BLaER1 treated with 17β-estradiol and CSF1 and Interleukin-3, amounts not matched to agents 10 nM and 100 nM (cell line): ENCODE data around the gene PAQR7.

Experiments used
- H3K27ac ChIP-seq, 11 experiments: shearing (Covaris generic); formaldehyde crosslinking; 2 replicates each; pipeline ENCODE4 v1.8.1; 2022
- H3K27me3 ChIP-seq, 11 experiments: shearing (Covaris generic); formaldehyde crosslinking; 2 replicates each; pipeline ENCODE4 v1.8.1; 2022
- H3K36me3 ChIP-seq, 11 experiments: shearing (Covaris generic); formaldehyde crosslinking; 2 replicates each; pipeline ENCODE4 v1.8.1; 2022
- H3K4me1 ChIP-seq, 10 experiments: shearing (Covaris generic); formaldehyde crosslinking; 2 replicates each; pipeline ENCODE4 v1.8.1; 2022
- H3K4me2 ChIP-seq, 11 experiments: shearing (Covaris generic); formaldehyde crosslinking; 2 replicates each; pipeline ENCODE4 v1.8.1; 2022
- H3K4me3 ChIP-seq, 10 experiments: shearing (Covaris generic); formaldehyde crosslinking; 2 replicates each; pipeline ENCODE4 v1.8.1; 2022
- H3K9ac ChIP-seq, 11 experiments: shearing (Covaris generic); formaldehyde crosslinking; 2 replicates each; pipeline ENCODE4 v1.8.1; 2022
- H3K9me3 ChIP-seq, 11 experiments: shearing (Covaris generic); formaldehyde crosslinking; replicated peaks in 1 of 11; 2 replicates each; pipeline ENCODE4 v1.8.1; 2022
- H4K20me1 ChIP-seq, 11 experiments: shearing (Covaris generic); formaldehyde crosslinking; 2 replicates each; pipeline ENCODE4 v1.8.1; 2022
- Cebpa-rat ChIP-seq, 11 experiments: shearing (Covaris generic); IDR thresholded peaks; 2 replicates each; pipeline ENCODE4 v1.8.1; 2022

PAQR7 gene

GRCh38 chr1:25826571-25826970, 48.9 kb downstream of the PAQR7 start:
- Histone ChIP-seq H3K9me3 (no peaks in the 10 kb centered on the region), H3K4me1 (peaks cover 11 to 25% (median 15%) of the 10 kb centered on the region in 10 experiments), H4K20me1 (peaks cover 3 to 54% (median 27%) of the 10 kb centered on the region in 11 experiments; a peak in 17 of 22 replicates), H3K27ac (no peak overlapping the region), H3K4me2 (no peak overlapping the region), H3K9ac (no peak overlapping the region), H3K27me3 (no peaks in the 10 kb centered on the region), H3K4me3 (no peak overlapping the region), H3K36me3 (peaks cover 74 to 86% (median 82%) of the 10 kb centered on the region in 11 experiments)
- no peak for TF ChIP-seq Cebpa-rat (IDR thresholded peaks at IDR 0.05)

GRCh38 chr1:25825605-25826004, 49.9 kb downstream of the PAQR7 start:
- no peak overlapping the region for H3K4me2 ChIP-seq
- no peak overlapping the region for H3K4me3 ChIP-seq
- no peaks in the 10 kb centered on the region for H3K9me3 ChIP-seq
- TF ChIP-seq Cebpa-rat (IDR thresholded peaks at IDR 0.05) = no peak
- peaks cover 64 to 76% (median 73%) of the 10 kb centered on the region in 11 experiments for H3K36me3 ChIP-seq
- 0 out of 22 replicates have a peak overlapping the region, but pooled peaks of 1 of the 11 experiments have one; percentile 6 for H3K9ac ChIP-seq
- peaks cover 11 to 55% (median 34%) of the 10 kb centered on the region in 11 experiments; a peak in 17 of 22 replicates for H4K20me1 ChIP-seq
- H3K27ac ChIP-seq = no peak overlapping the region
- H3K27me3 ChIP-seq = no peaks in the 10 kb centered on the region
- peaks cover 15 to 23% (median 17%) of the 10 kb centered on the region in 10 experiments for H3K4me1 ChIP-seq

GRCh38 chr1:25821630-25822091, 53.8 kb downstream of the PAQR7 start:
- Histone ChIP-seq H3K9me3 (no peaks in the 10 kb centered on the region), H3K9ac (peak overlapping the region; percentile 86 to 97 (median 93); a peak in 20 of 22 replicates), H3K4me2 (peak overlapping the region; percentile 88 to 99 (median 94)), H3K36me3 (peaks cover 25 to 37% (median 33%) of the 10 kb centered on the region in 11 experiments), H3K4me3 (peak overlapping the region; percentile 82 to 98 (median 90)), H3K27ac (peak overlapping the region in 4 of 11 experiments; percentile 91 to 92 (median 92); a peak in 7 of 22 replicates), H3K27me3 (no peaks in the 10 kb centered on the region), H3K4me1 (peaks cover 34 to 45% (median 38%) of the 10 kb centered on the region in 10 experiments), H4K20me1 (peaks cover 11 to 48% (median 34%) of the 10 kb centered on the region in 11 experiments; a peak in 17 of 22 replicates)
- no peak for TF ChIP-seq Cebpa-rat (IDR thresholded peaks at IDR 0.05)

- Histone ChIP-seq H3K9me3 (no peaks in the 10 kb centered on the region), H3K4me1 (peaks cover 34 to 45% (median 38%) of the 10 kb centered on the region in 10 experiments), H3K27me3 (no peaks in the 10 kb centered on the region), H3K4me3 (peak overlapping the region; percentile 82 to 98 (median 90)), H3K36me3 (peaks cover 19 to 35% (median 31%) of the 10 kb centered on the region in 11 experiments), H3K27ac (peak overlapping the region; percentile 28 to 92 (median 87); a peak in 21 of 22 replicates), H4K20me1 (peaks cover 10 to 51% (median 32%) of the 10 kb centered on the region in 11 experiments; a peak in 16 of 22 replicates), H3K4me2 (peak overlapping the region; percentile 88 to 99 (median 94)), H3K9ac (peak overlapping the region; percentile 86 to 97 (median 93))
- no peak for TF ChIP-seq Cebpa-rat (IDR thresholded peaks at IDR 0.05)
These were observed 54.4 kb downstream of the PAQR7 start for GRCh38 chr1:25821112-25821476.

- H3K9ac ChIP-seq = peak overlapping the region; percentile 86 to 97 (median 93)
- no peaks in the 10 kb centered on the region for H3K9me3 ChIP-seq
- H3K4me3 ChIP-seq = peak overlapping the region; percentile 82 to 98 (median 90)
- peaks cover 6 to 51% (median 31%) of the 10 kb centered on the region in 11 experiments; a peak in 16 of 22 replicates for H4K20me1 ChIP-seq
- peaks cover 17 to 35% (median 31%) of the 10 kb centered on the region in 11 experiments; a peak in 20 of 22 replicates for H3K36me3 ChIP-seq
- H3K27me3 ChIP-seq = no peaks in the 10 kb centered on the region
- H3K4me2 ChIP-seq = peak overlapping the region; percentile 88 to 99 (median 94)
- H3K4me1 ChIP-seq = peaks cover 34 to 45% (median 38%) of the 10 kb centered on the region in 10 experiments
- no peak for TF ChIP-seq Cebpa-rat (IDR thresholded peaks at IDR 0.05)
- peak overlapping the region; percentile 73 to 92 (median 87) for H3K27ac ChIP-seq
These were observed 55.0 kb downstream of the PAQR7 start for GRCh38 chr1:25820247-25821111.

GRCh38 chr1:25819491-25820246, 55.8 kb downstream of the PAQR7 start, which contains the start of gene MTFR1L:
Gene MTFR1L, plus strand, starts transcription at chr1:25819954. Its CDS starts 3,151 bp downstream, at chr1:25823105.
- Histone ChIP-seq H3K9me3 (no peaks in the 10 kb centered on the region), H3K27me3 (no peaks in the 10 kb centered on the region), H3K4me3 (peak within 1 kb of the TSS; percentile 82 to 98 (median 90)), H3K27ac (peak within 1 kb of the TSS; percentile 73 to 92 (median 87)), H3K4me1 (peaks cover 34 to 45% (median 38%) of the 10 kb centered on the region in 10 experiments), H3K4me2 (peak within 1 kb of the TSS; percentile 88 to 99 (median 94)), H3K36me3 (peaks cover 15 to 39% (median 35%) of the 10 kb centered on the region in 11 experiments; a peak in 20 of 22 replicates), H3K9ac (peak within 1 kb of the TSS; percentile 86 to 97 (median 93)), H4K20me1 (peaks cover 6 to 53% (median 28%) of the 10 kb centered on the region in 11 experiments; a peak in 16 of 22 replicates)
- no peak for TF ChIP-seq Cebpa-rat (IDR thresholded peaks at IDR 0.05)

GRCh38 chr1:25818569-25818968, 56.9 kb downstream of the PAQR7 start:
- H3K27ac ChIP-seq = peak overlapping the region in 4 of 11 experiments; percentile 5 to 90 (median 52); a peak in 2 of 22 replicates
- peaks cover 5 to 39% (median 35%) of the 10 kb centered on the region in 11 experiments; a peak in 20 of 22 replicates for H3K36me3 ChIP-seq
- H3K9me3 ChIP-seq = no peaks in the 10 kb centered on the region
- H3K9ac ChIP-seq = peak overlapping the region in 10 of 11 experiments; percentile 14 to 97 (median 90); a peak in 12 of 22 replicates
- peak overlapping the region; percentile 88 to 99 (median 94) for H3K4me2 ChIP-seq
- H4K20me1 ChIP-seq = peaks cover 6 to 42% (median 24%) of the 10 kb centered on the region in 11 experiments; a peak in 16 of 22 replicates
- peaks cover 34 to 52% (median 44%) of the 10 kb centered on the region in 10 experiments for H3K4me1 ChIP-seq
- TF ChIP-seq Cebpa-rat (IDR thresholded peaks at IDR 0.05) = no peak
- peak overlapping the region in 3 of 10 experiments; percentile 84 to 98 (median 96); a peak in 5 of 20 replicates for H3K4me3 ChIP-seq
- no peaks in the 10 kb centered on the region for H3K27me3 ChIP-seq
